ENCODE measurements around the gene TCAF1. TPM values are rescaled to one million over a fixed set of nuclear protein-coding genes. Genes with fewer than 3 reads are reported as not detected.
"Not testable (repeated sequence)": the region's sequence is repeated elsewhere in the genome, so short reads cannot be mapped to it uniquely, and the experiment has no call there.

The TCAF1 gene
- total and polyA plus RNA-seq, 2 of the 4 experiments (the other 2 are of a cell fraction) = 39.3 to 91.8 TPM

DNA sequence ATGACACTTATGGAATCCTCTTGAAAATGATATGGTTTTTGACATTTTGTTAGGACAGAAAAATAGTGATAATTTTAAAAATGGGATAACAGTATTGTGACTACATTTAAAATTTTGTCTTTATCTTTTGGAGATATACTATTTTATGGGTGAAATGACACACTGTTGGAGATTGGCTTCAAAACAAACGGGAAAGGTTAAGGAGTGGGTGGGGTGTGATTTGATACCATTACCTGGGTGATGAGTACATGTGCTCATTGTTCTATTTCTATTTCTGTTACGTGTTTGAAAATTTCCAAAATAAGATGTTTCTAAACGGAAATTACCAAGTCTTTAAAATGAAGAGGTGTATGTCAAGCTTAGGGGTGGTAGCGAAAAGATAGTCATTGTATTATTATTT lies 28.7 kb downstream of the TCAF1 start:
- H4K8ac ChIP-seq (ENCODE audit: low read depth in 2 of 2, low read length in 2 of 2); H2BK120ac ChIP-seq (ENCODE audit: low read depth, low read length); H3K9ac ChIP-seq (ENCODE audit: low read depth, low read length); H3K56ac ChIP-seq (ENCODE audit: extremely low read depth, insufficient read depth, low read length); H2AK5ac ChIP-seq (ENCODE audit: low read depth, low read length); H3K4me3 ChIP-seq (ENCODE audit: insufficient read depth, low read depth, low read length); CTCF ChIA-PET; H3K23ac ChIP-seq (ENCODE audit: low read depth, low read length); BruUV-seq (replicated peaks); H3K4ac ChIP-seq (ENCODE audit: low read depth, low read length); H3K9me3 ChIP-seq (ENCODE audit: control insufficient read depth, insufficient read depth, low read length); H2BK5ac ChIP-seq (ENCODE audit: low read depth, low read length, poor library complexity, severe bottlenecking); H4K20me1 ChIP-seq (ENCODE audit: insufficient read depth, low read length); H3K4me1 ChIP-seq (ENCODE audit: control insufficient read depth, insufficient read depth, low read length); H3K18ac ChIP-seq (ENCODE audit: low read depth, low read length); H3K14ac ChIP-seq (replicated peaks; ENCODE audit: low read depth, low read length); H2AK9ac ChIP-seq (replicated peaks; ENCODE audit: low read depth, low read length, poor library complexity); H3K4me2 ChIP-seq (ENCODE audit: low read depth, low read length); H3K27me3 ChIP-seq (ENCODE audit: control insufficient read depth, insufficient read depth, low read length); H3K27ac ChIP-seq (ENCODE audit: insufficient read depth, low read length); DNase-seq; H4K91ac ChIP-seq (ENCODE audit: insufficient read depth, low read depth, low read length); intact Hi-C loops (cut with micrococcal nuclease); H2BK15ac ChIP-seq (ENCODE audit: low read depth, low read length); POLR2A ChIA-PET (ENCODE audit: unreplicated experiment); ATAC-seq (ENCODE audit: low read depth); H2AFZ ChIP-seq (replicated peaks; ENCODE audit: low read length, poor library complexity); H3K9me1 ChIP-seq (ENCODE audit: insufficient read depth, low read length); in situ Hi-C loops (cut with MboI; ENCODE audit: low sequenced_read_pairs); dilution Hi-C loops (cut with HindIII; ENCODE audit: low sequenced_read_pairs, unreplicated experiment); H4K5ac ChIP-seq (ENCODE audit: low read depth, low read length); H2BK20ac ChIP-seq (ENCODE audit: low read depth, low read length): not testable (repeated sequence)
- WGBS, 2 experiments (ENCODE audit: extremely low coverage in 2 of 2, insufficient read length in 1 of 2) = no CpG with 5 or more reads among the region's 4 CpGs
- H3K36me3 ChIP-seq (ENCODE audit: control insufficient read depth, insufficient read depth, low read length) = peaks cover 17% of the 10 kb centered on the region
- peaks cover 22 to 25% of the 10 kb centered on the region in 2 experiments for H3K79me1 ChIP-seq (ENCODE audit: low read depth in 1 of 2, low read length in 2 of 2)

DNA sequence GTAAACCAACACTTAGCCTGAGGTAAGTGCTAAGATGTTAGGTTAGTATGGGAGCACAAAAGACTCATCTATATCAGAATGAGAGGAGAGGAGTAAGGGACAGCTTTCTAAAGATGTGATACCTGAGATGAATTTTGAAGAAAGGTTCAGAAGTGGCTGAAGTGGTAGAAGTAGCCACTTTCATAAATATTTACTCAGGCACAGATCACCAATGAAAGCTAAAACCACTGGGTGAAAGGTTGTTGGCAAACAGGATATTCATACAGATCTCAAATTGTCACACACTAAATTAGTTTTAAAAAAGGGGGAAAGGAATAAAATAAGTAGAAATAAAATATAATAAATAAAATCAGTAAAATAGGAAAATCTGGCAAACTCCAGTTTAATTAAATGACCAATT lies 30.4 kb downstream of the TCAF1 start:
- peaks cover 13 to 14% of the 10 kb centered on the region in 2 experiments for H3K79me1 ChIP-seq (ENCODE audit: low read depth in 1 of 2, low read length in 2 of 2)
- H3K4me1 ChIP-seq (ENCODE audit: control insufficient read depth, insufficient read depth, low read length); H3K18ac ChIP-seq (ENCODE audit: low read depth, low read length); H4K91ac ChIP-seq (ENCODE audit: insufficient read depth, low read depth, low read length); H4K20me1 ChIP-seq (ENCODE audit: insufficient read depth, low read length); H3K4me3 ChIP-seq (ENCODE audit: insufficient read depth, low read depth, low read length); H3K9me1 ChIP-seq (ENCODE audit: insufficient read depth, low read length); intact Hi-C loops (cut with micrococcal nuclease); H3K27ac ChIP-seq (ENCODE audit: insufficient read depth, low read length); CTCF ChIA-PET; H3K4ac ChIP-seq (ENCODE audit: low read depth, low read length); H3K4me2 ChIP-seq (ENCODE audit: low read depth, low read length); H3K27me3 ChIP-seq (ENCODE audit: control insufficient read depth, insufficient read depth, low read length); H3K9ac ChIP-seq (ENCODE audit: low read depth, low read length); H2AK9ac ChIP-seq (replicated peaks; ENCODE audit: low read depth, low read length, poor library complexity); BruUV-seq (replicated peaks); H3K14ac ChIP-seq (replicated peaks; ENCODE audit: low read depth, low read length); H2AK5ac ChIP-seq (ENCODE audit: low read depth, low read length); H2AFZ ChIP-seq (replicated peaks; ENCODE audit: low read length, poor library complexity); DNase-seq; dilution Hi-C loops (cut with HindIII; ENCODE audit: low sequenced_read_pairs, unreplicated experiment); POLR2A ChIA-PET (ENCODE audit: unreplicated experiment); H2BK15ac ChIP-seq (ENCODE audit: low read depth, low read length); H4K8ac ChIP-seq (ENCODE audit: low read depth in 2 of 2, low read length in 2 of 2); H3K23ac ChIP-seq (ENCODE audit: low read depth, low read length); ATAC-seq (ENCODE audit: low read depth); H3K9me3 ChIP-seq (ENCODE audit: control insufficient read depth, insufficient read depth, low read length); H2BK20ac ChIP-seq (ENCODE audit: low read depth, low read length); H4K5ac ChIP-seq (ENCODE audit: low read depth, low read length); in situ Hi-C loops (cut with MboI; ENCODE audit: low sequenced_read_pairs); H2BK120ac ChIP-seq (ENCODE audit: low read depth, low read length); H3K56ac ChIP-seq (ENCODE audit: extremely low read depth, insufficient read depth, low read length); H2BK5ac ChIP-seq (ENCODE audit: low read depth, low read length, poor library complexity, severe bottlenecking): not testable (repeated sequence)
- peaks cover 16% of the 10 kb centered on the region for H3K36me3 ChIP-seq (ENCODE audit: control insufficient read depth, insufficient read depth, low read length)
